DMS153 (cell line): Measurements from ENCODE around the gene KANK3.
"Not testable (repeated sequence)": the region's sequence is repeated elsewhere in the genome, so short reads cannot be mapped to it uniquely, and the experiment has no call there.

Experiments
- DNase-seq: peaks from one replicate; lab custom pipeline; 2025; lab: John Stamatoyannopoulos, UW

KANK3 gene

GRCh38 chr19:8337728-8338127 is 5.3 kb downstream of the KANK3 start:
- no peak for DNase-seq

GRCh38 chr19:8336660-8337059 is 6.4 kb downstream of the KANK3 start:
- DNase-seq = no peak

- no peak for DNase-seq
Measured at GRCh38 chr19:8336072-8336569, 6.9 kb downstream of the KANK3 start.

GRCh38 chr19:8335343-8336071 is 7.6 kb downstream of the KANK3 start:
- DNase-seq = no peak

GRCh38 chr19:8334458-8335342 is 8.4 kb downstream of the KANK3 start:
- peak; percentile 39 for DNase-seq

GRCh38 chr19:8333767-8334457 is 9.2 kb downstream of the KANK3 start:
- no peak for DNase-seq

GRCh38 chr19:8332976-8333766 is 9.9 kb downstream of the KANK3 start:
- DNase-seq = no peak

- DNase-seq = no peak
Measured at GRCh38 chr19:8331263-8331845, 11.7 kb downstream of the KANK3 start.

GRCh38 chr19:8329996-8330395 is 13.1 kb downstream of the KANK3 start:
- no peak for DNase-seq

GRCh38 chr19:8325454-8325853 is 17.6 kb downstream of the KANK3 start:
- DNase-seq = no peak

GRCh38 chr19:8324186-8325050 is 18.6 kb downstream of the KANK3 start:
- DNase-seq = no peak

- DNase-seq = no peak
Measured at GRCh38 chr19:8323781-8324185, 19.3 kb downstream of the KANK3 start.

- DNase-seq = no peak
Measured at GRCh38 chr19:8322638-8322997, 20.4 kb downstream of the KANK3 start.

GRCh38 chr19:8321986-8322637 is 20.9 kb downstream of the KANK3 start:
- DNase-seq = no peak

- DNase-seq = peak; percentile 86
Measured at GRCh38 chr19:8321067-8321985, 21.7 kb downstream of the KANK3 start, which contains the start of the genes NDUFA7 and RPS28. NDUFA7 (minus strand) TSS chr19:8321375; CDS start chr19:8321358, 17 bp downstream. RPS28 (plus strand) TSS chr19:8321496; CDS start chr19:8321531, 35 bp downstream.

GRCh38 chr19:8320564-8321066 is 22.4 kb downstream of the KANK3 start:
- DNase-seq = no peak

- no peak for DNase-seq
Measured at GRCh38 chr19:8319807-8320520, 23.1 kb downstream of the KANK3 start.

- DNase-seq = not testable (repeated sequence)
Measured at GRCh38 chr19:8318835-8319234, 24.2 kb downstream of the KANK3 start.
